Mononuclear cell (primary cell): ENCODE data around the gene LYPLAL1. TPM values are rescaled to one million over a fixed set of nuclear protein-coding genes. Genes with fewer than 3 reads are reported as not detected.

Source experiments
- H3K27me3 ChIP-seq: 2 replicates; pipeline ENCODE4 v1.6.0; 2011; ENCODE audit warnings: low read length, control low read depth; ENCODE audit not compliant: insufficient read depth
- H3K4me1 ChIP-seq: 2 replicates; pipeline ENCODE4 v1.5.1; 2011; ENCODE audit warnings: mild to moderate bottlenecking, low read length, control low read depth; ENCODE audit not compliant: insufficient read depth
- H3K4me3 ChIP-seq: 2 replicates; pipeline ENCODE4 v1.5.1; 2011; ENCODE audit warnings: mild to moderate bottlenecking, low read length, moderate library complexity
- H3K9me3 ChIP-seq: 2 replicates; pipeline ENCODE4 v1.5.1; 2011; ENCODE audit warnings: low read depth, mild to moderate bottlenecking, control low read depth, low read length
- total RNA-seq: library from RNA; depleted of rRNA; stranded (reverse); fragments of >200 nt; gene quantifications from one replicate; pipeline ENCODE4 v1.2.3, GENCODE V29; 2012

LYPLAL1 gene
- total RNA-seq: 17.8 TPM

DNA sequence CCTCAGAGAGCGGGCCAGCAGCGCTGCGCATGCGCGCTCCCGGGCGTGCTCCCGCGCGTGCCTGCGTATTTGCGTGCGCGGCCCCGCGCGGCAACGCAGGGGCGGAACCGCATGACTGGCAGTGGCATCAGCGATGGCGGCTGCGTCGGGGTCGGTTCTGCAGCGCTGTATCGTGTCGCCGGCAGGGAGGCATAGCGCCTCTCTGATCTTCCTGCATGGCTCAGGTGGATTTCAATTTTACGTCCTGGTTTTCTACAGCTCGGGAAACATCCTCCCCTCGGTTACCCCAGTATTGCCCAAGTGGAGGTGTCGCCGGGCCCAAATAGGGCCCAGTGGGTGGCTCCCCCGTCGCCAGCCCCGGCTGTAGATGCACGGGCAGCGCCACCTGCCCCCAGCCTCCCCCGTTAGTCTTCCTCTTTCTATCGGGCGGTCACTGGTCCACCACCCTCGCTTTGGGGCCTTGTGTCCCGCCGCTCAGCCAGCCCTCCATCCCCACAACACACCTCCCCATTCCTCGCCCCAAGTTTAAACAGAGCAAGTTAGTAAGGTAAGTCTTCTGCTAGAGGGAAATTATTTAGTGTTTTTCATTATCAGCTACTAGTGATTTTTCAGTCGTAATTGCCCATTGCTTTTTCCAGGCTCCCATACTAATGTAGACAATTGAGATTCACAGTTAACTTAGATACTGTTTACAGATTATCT, at the start of gene LYPLAL1:
Gene LYPLAL1 (plus strand): TSS at position 121 of the 702 bp plus-strand sequence. CDS start 13 bp downstream, at position 134.
- Histone ChIP-seq H3K9me3 (no peaks in the 10 kb centered on the region), H3K27me3 (no peaks in the 10 kb centered on the region), H3K4me3 (peak within 1 kb of the TSS; percentile 73), H3K4me1 (peaks cover 14% of the 10 kb centered on the region)

DNA sequence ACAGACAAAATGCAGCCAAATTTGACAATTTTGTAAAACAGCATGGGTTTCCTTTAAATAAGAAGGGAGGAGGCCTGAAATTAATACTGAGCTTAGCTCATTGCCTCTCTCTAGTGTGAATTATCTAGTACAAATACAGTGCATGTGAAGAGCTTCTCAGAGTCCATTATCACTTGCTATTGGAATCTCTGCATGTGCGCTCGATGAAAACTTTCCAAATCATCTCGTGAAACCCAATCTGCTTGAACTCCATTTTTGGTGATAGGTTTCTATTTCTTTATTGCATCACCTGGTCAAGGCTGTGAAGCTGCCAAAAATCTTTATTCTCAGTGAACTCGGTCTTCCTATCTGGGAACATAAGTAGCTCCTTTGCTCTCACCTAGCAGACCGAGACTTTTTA, 49.5 kb upstream of the LYPLAL1 start:
- peaks cover 16% of the 10 kb centered on the region for H3K4me1 ChIP-seq
- no peaks in the 10 kb centered on the region for H3K9me3 ChIP-seq
- H3K4me3 ChIP-seq: no peak overlapping the region
- no peaks in the 10 kb centered on the region for H3K27me3 ChIP-seq

DNA sequence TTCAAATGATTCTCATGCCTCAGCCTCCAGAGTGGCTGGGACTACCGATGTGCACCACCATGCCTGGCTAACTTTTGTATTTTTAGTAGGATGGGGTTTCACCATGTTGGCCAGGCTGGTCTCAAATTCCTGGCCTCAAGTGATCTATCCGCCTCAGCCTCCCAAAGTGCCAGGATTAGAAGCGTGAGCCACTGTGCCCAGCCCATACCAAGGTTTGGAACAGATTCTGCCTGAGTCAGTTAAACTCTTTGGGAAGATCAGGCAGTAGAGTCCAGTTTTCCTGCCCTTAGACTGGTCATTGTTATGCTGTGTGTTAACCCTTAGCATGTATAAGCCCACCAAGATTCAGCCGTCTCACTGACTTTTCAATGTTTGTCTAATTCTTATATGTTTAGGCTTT, 48.3 kb upstream of the LYPLAL1 start:
- H3K4me1 ChIP-seq: peaks cover 10% of the 10 kb centered on the region
- H3K27me3 ChIP-seq: no peaks in the 10 kb centered on the region
- no peak overlapping the region for H3K4me3 ChIP-seq
- no peaks in the 10 kb centered on the region for H3K9me3 ChIP-seq

- Histone ChIP-seq H3K9me3 (no peaks in the 10 kb centered on the region), H3K4me3 (no peak overlapping the region), H3K27me3 (no peaks in the 10 kb centered on the region), H3K4me1 (peaks cover under 1% of the 10 kb centered on the region)
These were observed 47.3 kb upstream of the LYPLAL1 start for GRCh38 chr1:219126377-219126776.

- Histone ChIP-seq H3K9me3 (no peaks in the 10 kb centered on the region), H3K4me3 (no peak overlapping the region), H3K4me1 (no peaks in the 10 kb centered on the region), H3K27me3 (no peaks in the 10 kb centered on the region)
These were observed 44.7 kb upstream of the LYPLAL1 start for GRCh38 chr1:219128957-219129356.

- Histone ChIP-seq H3K4me3 (no peak overlapping the region), H3K4me1 (no peaks in the 10 kb centered on the region), H3K9me3 (no peaks in the 10 kb centered on the region), H3K27me3 (peaks cover 4% of the 10 kb centered on the region)
These were observed 43.2 kb upstream of the LYPLAL1 start for GRCh38 chr1:219130366-219130935.

GRCh38 chr1:219132939-219133338, 40.7 kb upstream of the LYPLAL1 start:
- Histone ChIP-seq H3K4me1 (no peaks in the 10 kb centered on the region), H3K9me3 (no peaks in the 10 kb centered on the region), H3K27me3 (peaks cover 4% of the 10 kb centered on the region), H3K4me3 (no peak overlapping the region)

DNA sequence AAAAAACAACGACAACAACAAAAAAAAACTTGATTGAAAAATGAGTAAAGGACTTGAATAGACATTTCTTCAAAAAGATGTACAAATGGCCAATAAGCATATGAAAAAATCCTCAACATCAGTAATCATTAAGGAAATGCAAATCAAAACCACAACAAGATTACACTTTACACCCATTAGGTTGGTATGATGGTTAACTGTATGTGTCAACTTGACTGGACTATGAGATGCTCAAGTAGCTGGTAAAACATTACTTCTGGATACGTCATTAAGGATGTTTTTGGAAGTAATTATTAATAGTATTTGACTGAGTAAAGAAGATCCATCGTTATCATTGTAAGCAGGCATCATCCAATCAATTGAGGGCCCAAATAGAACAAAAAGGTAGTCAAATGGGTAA, 34.9 kb upstream of the LYPLAL1 start:
- H3K27me3 ChIP-seq: peaks cover 4% of the 10 kb centered on the region
- H3K4me1 ChIP-seq: peaks cover 2% of the 10 kb centered on the region
- H3K4me3 ChIP-seq: no peak overlapping the region
- no peaks in the 10 kb centered on the region for H3K9me3 ChIP-seq

- Histone ChIP-seq H3K4me3 (no peak overlapping the region), H3K9me3 (no peaks in the 10 kb centered on the region), H3K27me3 (no peaks in the 10 kb centered on the region), H3K4me1 (peaks cover 4% of the 10 kb centered on the region)
These were observed 33.3 kb upstream of the LYPLAL1 start for GRCh38 chr1:219140303-219140877.

DNA sequence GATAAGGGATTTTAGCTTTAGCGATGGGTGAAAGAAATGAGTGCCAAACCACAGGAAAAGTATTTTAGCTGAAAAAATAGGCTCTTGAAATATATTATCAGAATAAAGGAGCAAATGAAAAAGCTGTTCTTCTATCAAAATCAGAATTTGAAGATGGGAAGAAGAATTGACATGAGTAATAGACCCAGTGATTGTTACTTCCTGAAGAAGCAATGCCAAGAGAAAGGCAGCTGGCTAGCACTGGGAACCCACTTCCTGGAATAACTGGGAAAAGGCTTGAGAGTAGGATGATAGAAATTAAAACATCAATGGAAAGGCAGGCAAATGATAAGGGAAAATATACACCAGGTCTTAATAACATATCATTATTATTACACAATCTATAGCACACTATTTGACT, 29.9 kb upstream of the LYPLAL1 start:
- Histone ChIP-seq H3K4me3 (no peak overlapping the region), H3K27me3 (no peaks in the 10 kb centered on the region), H3K9me3 (no peaks in the 10 kb centered on the region), H3K4me1 (peaks cover 8% of the 10 kb centered on the region)

DNA sequence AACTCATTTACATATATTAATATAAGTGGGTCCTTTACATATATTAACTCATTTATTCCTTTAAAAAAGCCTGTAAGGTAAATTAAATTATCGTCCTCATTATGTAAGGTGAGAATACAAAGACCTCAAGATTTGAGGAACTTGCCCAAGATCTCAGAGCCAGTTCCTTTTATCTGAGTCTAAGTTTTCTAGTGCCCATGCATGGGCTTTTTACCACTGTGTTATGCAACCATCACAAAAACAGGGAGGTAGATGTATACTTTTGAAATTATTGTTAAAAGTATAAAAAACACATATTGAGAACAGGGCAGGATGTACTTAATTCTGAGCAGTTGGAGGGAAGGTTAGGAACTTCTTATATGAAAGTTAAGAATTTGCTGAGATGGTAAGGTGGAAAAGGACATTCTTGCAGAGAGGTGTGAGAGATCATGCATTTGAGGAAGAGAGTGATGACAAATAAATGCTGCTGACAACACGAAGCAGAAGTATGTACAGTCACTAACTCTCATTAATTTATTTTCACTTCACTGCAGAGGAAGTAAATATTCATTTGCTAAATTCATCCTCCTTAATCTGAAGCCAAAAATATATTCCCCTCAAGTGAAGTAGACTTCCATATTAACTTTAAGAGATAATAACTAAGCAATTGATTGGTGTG, 28.9 kb upstream of the LYPLAL1 start:
- H3K4me3 ChIP-seq: no peak overlapping the region
- H3K9me3 ChIP-seq: no peaks in the 10 kb centered on the region
- peaks cover 8% of the 10 kb centered on the region for H3K4me1 ChIP-seq
- H3K27me3 ChIP-seq: no peaks in the 10 kb centered on the region

DNA sequence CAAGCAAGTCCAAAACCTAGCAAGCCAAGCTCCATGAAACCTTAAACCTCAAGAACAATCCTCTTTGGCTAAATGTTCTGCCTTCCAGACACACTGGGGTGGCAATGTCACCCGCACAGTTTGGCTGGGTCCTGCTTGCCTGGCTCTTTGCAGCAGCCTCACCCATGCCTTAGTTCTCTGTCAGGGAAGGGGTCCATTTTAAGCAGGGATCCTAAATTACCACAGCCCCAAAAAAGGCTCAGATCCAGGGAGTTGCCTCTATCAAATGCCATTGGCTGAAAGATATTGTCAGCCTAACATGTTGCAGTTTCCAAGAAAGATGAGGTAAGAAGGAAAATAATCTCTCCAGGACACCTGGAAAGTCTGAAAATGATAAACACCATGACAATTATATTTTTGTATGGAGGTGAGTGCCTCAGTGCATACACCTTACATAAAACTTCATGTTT, 26.1 kb upstream of the LYPLAL1 start:
- Histone ChIP-seq H3K27me3 (no peaks in the 10 kb centered on the region), H3K9me3 (no peaks in the 10 kb centered on the region), H3K4me1 (peaks cover 8% of the 10 kb centered on the region), H3K4me3 (no peak overlapping the region)

DNA sequence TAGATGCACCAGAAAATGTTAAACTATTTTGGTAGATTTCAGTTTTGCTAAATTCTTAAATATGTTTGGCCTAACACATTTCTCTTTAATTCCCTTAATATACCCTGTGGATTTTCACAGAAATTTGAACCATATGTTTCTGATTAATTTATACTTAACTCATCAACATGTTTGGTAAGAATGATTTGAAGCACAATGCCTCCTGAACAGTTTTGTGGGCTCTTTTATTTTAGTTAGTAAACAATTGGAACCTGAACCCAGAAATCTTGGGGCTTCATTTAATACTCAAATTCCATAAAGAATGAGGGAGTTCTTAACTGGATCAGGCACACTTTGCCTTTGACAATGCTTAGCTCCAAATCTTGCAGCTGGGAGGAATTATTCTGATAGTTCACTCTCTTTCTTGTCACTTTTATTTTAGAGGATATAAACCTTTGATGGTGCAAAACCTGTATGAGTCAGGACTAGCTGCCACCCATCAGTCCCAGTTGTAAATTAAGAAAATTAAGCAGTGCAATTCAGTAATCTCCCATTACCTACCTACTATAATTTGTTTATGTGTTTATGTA, 24.6 kb upstream of the LYPLAL1 start:
- Histone ChIP-seq H3K27me3 (no peaks in the 10 kb centered on the region), H3K4me3 (no peak overlapping the region), H3K4me1 (peaks cover 5% of the 10 kb centered on the region), H3K9me3 (no peaks in the 10 kb centered on the region)

- Histone ChIP-seq H3K27me3 (no peaks in the 10 kb centered on the region), H3K9me3 (no peaks in the 10 kb centered on the region), H3K4me1 (peaks cover 5% of the 10 kb centered on the region), H3K4me3 (no peak overlapping the region)
These were observed 23.7 kb upstream of the LYPLAL1 start for GRCh38 chr1:219149953-219150352.

DNA sequence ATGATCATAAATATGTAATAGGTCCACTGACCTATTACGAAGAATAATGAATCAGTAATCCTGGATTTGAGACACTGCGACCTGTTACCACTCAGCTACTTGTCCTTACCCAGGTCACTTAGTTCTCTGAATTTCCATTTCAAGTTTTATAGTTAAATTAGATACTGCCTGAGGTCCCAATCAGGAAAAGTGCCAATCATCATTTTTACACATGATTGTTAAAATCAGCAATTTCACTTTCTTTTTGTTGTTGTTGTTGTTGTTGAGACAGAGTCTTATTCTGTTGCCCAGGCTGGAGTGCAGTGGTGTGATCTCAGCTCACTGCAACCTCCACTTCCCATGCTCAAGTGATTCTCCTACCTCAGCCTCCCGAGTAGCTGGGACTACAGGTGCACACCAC, 22.8 kb upstream of the LYPLAL1 start:
- Histone ChIP-seq H3K9me3 (no peaks in the 10 kb centered on the region), H3K4me1 (no peaks in the 10 kb centered on the region), H3K4me3 (no peak overlapping the region), H3K27me3 (peaks cover 3% of the 10 kb centered on the region)
